ENCODE data around the gene SMPD4. TPM values are rescaled to one million over a fixed set of nuclear protein-coding genes. Genes with fewer than 3 reads are reported as not detected.
"Not testable (repeated sequence)": the region's sequence is repeated elsewhere in the genome, so short reads cannot be mapped to it uniquely, and the experiment has no call there.

SMPD4 gene
- 10 to 100 TPM; 15.6 to 39.6 (median 21.2) TPM for polyA plus RNA-seq

- Mint-ChIP-seq H3K27ac (peak within 1 kb of the TSS; percentile 85 to 97 (median 92)), H3K27me3 (ENCODE audit: low read depth in 3 of 3) (peaks cover 4 to 10% (median 5%) of the 10 kb centered on the region in 3 donors), H3K36me3 (no peaks in the 10 kb centered on the region), H3K9me3 (no peaks in the 10 kb centered on the region), H3K4me1 (peaks cover 25 to 33% of the 10 kb centered on the region in 2 donors), H3K4me3 (peak within 1 kb of the TSS; percentile 85 to 92 (median 89))
- peak; percentile 97 for DNase-seq
These were observed at the start of gene SMPD4 for GRCh38 chr2:130181325-130181879. SMPD4 (minus strand) TSS chr2:130181602; CDS start chr2:130176592, 5,010 bp downstream.

- H3K4me1 Mint-ChIP-seq, H3K4me3 Mint-ChIP-seq: not testable (repeated sequence)
These were observed 49.5 kb upstream of the SMPD4 start for GRCh38 chr2:130230907-130231306.

GRCh38 chr2:130230376-130230775 lies 49.0 kb upstream of the SMPD4 start:
- DNase-seq; H3K27me3 Mint-ChIP-seq (ENCODE audit: low read depth in 3 of 3); H3K36me3 Mint-ChIP-seq; H3K27ac Mint-ChIP-seq; H3K4me1 Mint-ChIP-seq; H3K9me3 Mint-ChIP-seq: not testable (repeated sequence)
- H3K4me3 Mint-ChIP-seq, result peak overlapping the region in 1 of 5 donors; percentile 33

More at GRCh38 chr2:130230907-130231306, 49.5 kb upstream of the SMPD4 start:
- not testable (repeated sequence) for H3K27ac Mint-ChIP-seq; DNase-seq; H3K9me3 Mint-ChIP-seq; H3K36me3 Mint-ChIP-seq; H3K27me3 Mint-ChIP-seq (ENCODE audit: low read depth in 3 of 3)

- DNase-seq, result peak; percentile 16 to 50 (median 31)
- H3K4me1 Mint-ChIP-seq; H3K27ac Mint-ChIP-seq; H3K9me3 Mint-ChIP-seq; H3K36me3 Mint-ChIP-seq; H3K27me3 Mint-ChIP-seq (ENCODE audit: low read depth in 3 of 3): not testable (repeated sequence)
- peak overlapping the region in 2 of 5 donors; percentile 33 to 56 for H3K4me3 Mint-ChIP-seq
These were observed 47.7 kb upstream of the SMPD4 start for GRCh38 chr2:130229161-130229510.

- not testable (repeated sequence) for H3K36me3 Mint-ChIP-seq; H3K27me3 Mint-ChIP-seq (ENCODE audit: low read depth in 3 of 3); H3K4me1 Mint-ChIP-seq; DNase-seq; H3K4me3 Mint-ChIP-seq; H3K9me3 Mint-ChIP-seq; H3K27ac Mint-ChIP-seq
These were observed 47.2 kb upstream of the SMPD4 start for GRCh38 chr2:130228467-130229160.

GRCh38 chr2:130228005-130228404 lies 46.6 kb upstream of the SMPD4 start:
- not testable (repeated sequence) for H3K9me3 Mint-ChIP-seq, H3K4me1 Mint-ChIP-seq

GRCh38 chr2:130222523-130222922 lies 41.1 kb upstream of the SMPD4 start:
- H3K9me3 Mint-ChIP-seq, H3K4me3 Mint-ChIP-seq, H3K27ac Mint-ChIP-seq, DNase-seq, H3K36me3 Mint-ChIP-seq, H3K4me1 Mint-ChIP-seq: not testable (repeated sequence)
- peaks cover 0 to 10% (median 2%) of the 10 kb centered on the region in 3 donors for H3K27me3 Mint-ChIP-seq (ENCODE audit: low read depth in 3 of 3)

More at GRCh38 chr2:130228005-130228404, 46.6 kb upstream of the SMPD4 start:
- H3K36me3 Mint-ChIP-seq; DNase-seq; H3K27me3 Mint-ChIP-seq (ENCODE audit: low read depth in 3 of 3); H3K27ac Mint-ChIP-seq; H3K4me3 Mint-ChIP-seq: not testable (repeated sequence)

- not testable (repeated sequence) for H3K36me3 Mint-ChIP-seq; H3K27ac Mint-ChIP-seq; DNase-seq; H3K4me3 Mint-ChIP-seq; H3K4me1 Mint-ChIP-seq; H3K9me3 Mint-ChIP-seq; H3K27me3 Mint-ChIP-seq (ENCODE audit: low read depth in 3 of 3)
These were observed 39.1 kb upstream of the SMPD4 start for GRCh38 chr2:130220505-130220904.

GRCh38 chr2:130219147-130219546 lies 37.7 kb upstream of the SMPD4 start:
- not testable (repeated sequence) for H3K9me3 Mint-ChIP-seq; DNase-seq; H3K36me3 Mint-ChIP-seq; H3K27ac Mint-ChIP-seq; H3K4me3 Mint-ChIP-seq; H3K4me1 Mint-ChIP-seq; H3K27me3 Mint-ChIP-seq (ENCODE audit: low read depth in 3 of 3)

GRCh38 chr2:130207051-130207450 lies 25.6 kb upstream of the SMPD4 start:
- not testable (repeated sequence) for H3K36me3 Mint-ChIP-seq; H3K4me3 Mint-ChIP-seq; H3K27me3 Mint-ChIP-seq (ENCODE audit: low read depth in 3 of 3); H3K27ac Mint-ChIP-seq; DNase-seq; H3K9me3 Mint-ChIP-seq; H3K4me1 Mint-ChIP-seq

- not testable (repeated sequence) for H3K9me3 Mint-ChIP-seq; H3K36me3 Mint-ChIP-seq; H3K4me3 Mint-ChIP-seq; H3K4me1 Mint-ChIP-seq; H3K27me3 Mint-ChIP-seq (ENCODE audit: low read depth in 3 of 3); DNase-seq; H3K27ac Mint-ChIP-seq
These were observed 21.7 kb upstream of the SMPD4 start for GRCh38 chr2:130203150-130203549.

- H3K9me3 Mint-ChIP-seq; DNase-seq; H3K36me3 Mint-ChIP-seq; H3K27me3 Mint-ChIP-seq (ENCODE audit: low read depth in 3 of 3); H3K4me3 Mint-ChIP-seq; H3K4me1 Mint-ChIP-seq; H3K27ac Mint-ChIP-seq: not testable (repeated sequence)
These were observed 21.1 kb upstream of the SMPD4 start for GRCh38 chr2:130202518-130202917.

GRCh38 chr2:130198343-130198742 lies 16.9 kb upstream of the SMPD4 start, which contains the start of gene TUBA3E:
TUBA3E (minus strand) TSS chr2:130198439; CDS start chr2:130198360, 79 bp downstream.
- Mint-ChIP-seq H3K4me3 (no peak within 1 kb of the TSS), H3K9me3 (no peaks in the 10 kb centered on the region)

GRCh38 chr2:130196052-130196451 lies 14.7 kb upstream of the SMPD4 start:
- DNase-seq; H3K4me1 Mint-ChIP-seq; H3K4me3 Mint-ChIP-seq; H3K9me3 Mint-ChIP-seq; H3K36me3 Mint-ChIP-seq; H3K27me3 Mint-ChIP-seq (ENCODE audit: low read depth in 3 of 3); H3K27ac Mint-ChIP-seq: not testable (repeated sequence)

More at GRCh38 chr2:130198343-130198742, 16.9 kb upstream of the SMPD4 start, which contains the start of gene TUBA3E:
- no peaks in the 10 kb centered on the region for H3K36me3 Mint-ChIP-seq
- no peak for DNase-seq
- no peaks in the 10 kb centered on the region for H3K4me1 Mint-ChIP-seq
- H3K27ac Mint-ChIP-seq, result no peak within 1 kb of the TSS
- H3K27me3 Mint-ChIP-seq (ENCODE audit: low read depth in 3 of 3), result peaks cover 0 to 5% (median 0%) of the 10 kb centered on the region in 3 donors
